Measurements from ENCODE around the gene LCOR. TPM values are rescaled to one million over a fixed set of nuclear protein-coding genes. Genes with fewer than 3 reads are reported as not detected.
"Not testable (repeated sequence)": the region's sequence is repeated elsewhere in the genome, so short reads cannot be mapped to it uniquely, and the experiment has no call there.

LCOR gene
- 110 TPM for total RNA-seq

DNA sequence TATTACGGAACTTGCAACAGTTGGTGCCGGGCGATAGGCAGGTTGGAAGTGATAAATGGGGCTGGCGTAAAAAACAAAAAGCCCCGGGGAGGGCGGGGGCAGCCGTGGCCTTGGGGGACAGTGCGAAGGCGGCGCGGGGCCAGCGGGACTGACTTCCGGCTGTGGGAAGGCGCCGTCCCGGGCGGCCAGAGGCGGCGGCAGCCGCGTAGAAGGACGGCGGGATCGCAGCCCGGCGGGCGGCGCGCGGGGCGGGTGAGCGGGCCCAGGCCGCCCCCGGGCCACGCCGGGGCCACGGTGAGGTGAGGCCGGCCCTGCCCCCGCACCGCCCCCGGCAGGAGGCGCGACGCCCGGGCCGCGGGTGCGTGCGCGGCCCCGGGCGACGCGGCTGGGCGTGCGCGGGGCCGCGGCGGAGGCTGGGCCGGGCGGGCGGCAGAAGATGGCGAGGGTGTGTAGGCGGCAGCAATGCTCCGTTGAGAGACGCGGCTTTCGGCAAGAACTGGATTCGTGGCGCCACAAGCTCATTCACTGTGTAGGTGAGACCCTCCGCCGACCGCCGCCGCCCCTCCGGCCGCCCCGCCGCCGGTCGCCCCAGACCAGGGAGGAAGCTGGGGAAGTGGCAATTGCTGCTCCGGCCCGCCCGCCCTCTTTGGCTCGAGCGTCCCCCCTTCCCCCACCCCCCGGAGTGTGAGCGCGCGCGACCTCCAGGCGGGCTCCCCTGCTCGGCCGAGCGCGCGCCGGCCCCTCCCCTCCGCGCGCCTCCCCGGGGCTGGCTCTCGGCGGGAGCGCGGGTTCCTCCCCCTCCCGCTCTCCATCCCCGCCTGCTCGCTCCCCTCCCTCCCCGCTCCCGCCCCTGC lies at the start of gene LCOR:
Gene LCOR, plus strand, starts transcription at position 432 of the 854 bp plus-strand sequence. CDS start 116,760 bp downstream, outside the sequence.
- DNase-seq: peak; percentile 76

GRCh38 chr10:96784253-96784652 lies 47.8 kb upstream of the LCOR start:
- DNase-seq: no peak

- DNase-seq: no peak
Observed at GRCh38 chr10:96789571-96790108, 42.5 kb upstream of the LCOR start.

- no peak for DNase-seq
Observed at GRCh38 chr10:96791902-96792301, 40.2 kb upstream of the LCOR start.

- DNase-seq: no peak
Observed at GRCh38 chr10:96794836-96795733, 37.0 kb upstream of the LCOR start.

- no peak for DNase-seq
Observed at GRCh38 chr10:96797485-96797884, 34.6 kb upstream of the LCOR start.

DNA sequence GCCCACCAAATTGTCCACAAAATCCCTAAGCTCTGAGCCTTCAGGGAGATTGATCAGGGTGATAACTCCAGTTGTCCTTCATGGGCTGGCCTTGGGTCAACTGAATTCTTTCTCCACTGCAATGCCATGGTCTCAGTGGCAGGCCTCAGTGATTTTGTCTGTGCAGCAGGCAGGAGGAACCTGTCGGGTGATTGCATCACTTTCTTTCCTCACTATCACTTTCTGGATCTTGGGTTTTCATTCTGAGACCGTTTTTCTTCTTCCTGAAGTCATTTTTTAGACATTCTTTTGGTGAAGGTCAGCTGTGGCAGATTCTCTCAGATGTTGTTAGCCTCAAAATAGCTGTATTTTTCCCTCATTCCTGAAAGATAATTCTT lies 28.8 kb upstream of the LCOR start:
- DNase-seq: no peak

- DNase-seq: no peak
Observed at GRCh38 chr10:96814264-96814663, 17.8 kb upstream of the LCOR start.

GRCh38 chr10:96818971-96819370 lies 13.1 kb upstream of the LCOR start:
- DNase-seq: not testable (repeated sequence)

DNA sequence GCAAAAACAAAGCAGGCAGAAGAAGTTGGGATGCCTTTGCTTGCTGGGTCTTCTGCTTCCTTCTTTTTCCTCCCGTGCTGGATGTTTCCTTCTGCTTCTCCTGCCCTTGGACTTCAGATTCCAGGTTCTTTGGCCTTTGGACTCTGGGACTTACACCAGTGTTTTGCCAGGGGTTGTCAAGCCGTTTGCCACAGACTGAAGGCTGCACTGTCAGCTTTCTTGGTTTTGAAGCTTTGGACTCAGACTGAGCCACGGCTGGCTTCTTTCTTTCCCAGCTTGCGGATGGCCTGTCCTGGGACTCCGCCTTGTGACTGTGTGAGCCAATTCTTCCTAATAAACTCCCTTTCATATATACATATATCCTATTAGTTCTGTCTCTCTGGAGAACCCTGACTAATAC lies 11.3 kb upstream of the LCOR start:
- DNase-seq: no peak

DNA sequence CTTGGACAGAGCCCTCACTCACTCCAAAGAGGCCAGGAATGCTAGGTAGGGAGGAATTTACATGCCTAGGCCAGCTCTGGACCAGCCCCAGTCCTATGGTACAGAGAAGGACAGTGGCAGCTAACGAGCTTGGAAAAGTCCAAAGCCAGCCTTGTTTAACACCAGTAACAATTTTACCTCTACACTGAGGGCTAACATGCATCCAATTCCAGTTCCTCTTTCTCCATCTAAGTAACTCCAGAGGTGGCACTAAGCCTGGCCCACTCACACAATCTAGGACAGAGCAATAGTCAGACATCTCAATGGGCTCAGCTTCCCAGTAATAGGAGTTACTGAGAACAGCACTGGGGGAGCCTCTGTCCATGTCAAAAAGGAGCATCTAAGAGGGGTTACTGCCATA lies 5.7 kb upstream of the LCOR start:
- no peak for DNase-seq

GRCh38 chr10:96828609-96829008 lies 3.5 kb upstream of the LCOR start:
- no peak for DNase-seq

DNA sequence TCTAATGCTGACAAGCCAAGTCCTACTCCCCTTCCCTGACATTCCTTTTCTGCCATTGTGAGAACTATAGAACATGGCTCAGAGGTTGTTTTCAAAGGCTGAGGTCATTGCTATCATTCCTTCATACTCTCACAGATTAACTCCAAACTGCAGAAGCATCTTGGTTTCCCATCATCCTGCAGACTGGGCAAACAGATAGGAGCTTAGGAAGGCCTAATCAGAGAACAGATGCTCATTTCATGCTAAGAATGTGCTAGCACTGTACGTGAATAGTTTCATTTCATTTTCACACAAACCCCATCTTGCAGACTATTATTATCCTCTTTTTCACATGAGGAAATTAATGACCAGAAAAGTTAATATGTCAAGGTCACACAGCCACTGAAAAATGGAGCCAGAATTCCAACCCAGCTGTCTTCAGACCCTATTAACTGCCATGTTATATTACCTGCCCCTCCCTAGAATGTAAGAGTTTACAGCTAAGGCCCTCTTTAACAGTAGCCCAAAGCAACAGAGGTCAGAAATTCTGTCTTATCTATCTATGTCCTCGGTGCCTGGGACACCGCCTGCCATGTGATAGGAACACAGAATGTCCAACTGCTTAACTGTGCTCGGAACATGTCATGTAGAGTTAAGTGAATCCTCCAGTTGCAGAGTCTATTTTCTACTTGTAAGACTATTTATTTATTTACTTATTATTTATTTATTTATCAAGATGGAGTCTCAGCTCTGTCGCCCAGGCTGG lies 2.9 kb upstream of the LCOR start:
- no peak for DNase-seq

DNA sequence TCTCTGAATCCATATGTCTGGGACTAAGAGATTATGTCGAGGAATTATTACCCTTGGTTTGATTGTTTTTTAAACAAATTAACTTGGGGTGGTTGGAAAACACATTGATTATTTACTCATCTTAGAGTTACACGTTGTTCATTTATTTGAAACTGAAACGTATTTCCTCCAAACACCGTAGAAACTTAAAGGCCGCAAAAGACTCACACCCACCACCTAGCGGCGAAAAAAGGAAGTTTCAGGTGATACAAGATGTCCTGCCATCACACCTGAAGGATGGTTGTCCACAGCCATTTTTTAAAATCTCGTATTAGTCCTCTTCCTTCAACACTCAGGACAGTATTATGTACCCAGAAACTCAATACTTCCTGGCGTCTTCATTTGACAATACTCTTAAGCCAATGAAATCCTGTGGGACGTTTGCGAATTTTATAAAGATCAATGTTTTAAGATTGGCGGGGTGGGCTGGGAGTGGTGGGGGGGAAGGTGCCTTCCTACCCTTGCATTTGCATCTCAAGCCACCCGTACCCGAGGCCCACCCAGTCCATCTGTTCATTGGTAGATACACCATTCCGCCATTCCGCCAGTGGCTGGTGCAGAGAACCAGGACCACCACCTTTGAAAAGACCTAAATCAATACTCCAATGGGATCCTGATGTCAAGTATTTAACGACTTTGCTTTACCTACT lies 1.4 kb upstream of the LCOR start:
- DNase-seq: no peak

DNA sequence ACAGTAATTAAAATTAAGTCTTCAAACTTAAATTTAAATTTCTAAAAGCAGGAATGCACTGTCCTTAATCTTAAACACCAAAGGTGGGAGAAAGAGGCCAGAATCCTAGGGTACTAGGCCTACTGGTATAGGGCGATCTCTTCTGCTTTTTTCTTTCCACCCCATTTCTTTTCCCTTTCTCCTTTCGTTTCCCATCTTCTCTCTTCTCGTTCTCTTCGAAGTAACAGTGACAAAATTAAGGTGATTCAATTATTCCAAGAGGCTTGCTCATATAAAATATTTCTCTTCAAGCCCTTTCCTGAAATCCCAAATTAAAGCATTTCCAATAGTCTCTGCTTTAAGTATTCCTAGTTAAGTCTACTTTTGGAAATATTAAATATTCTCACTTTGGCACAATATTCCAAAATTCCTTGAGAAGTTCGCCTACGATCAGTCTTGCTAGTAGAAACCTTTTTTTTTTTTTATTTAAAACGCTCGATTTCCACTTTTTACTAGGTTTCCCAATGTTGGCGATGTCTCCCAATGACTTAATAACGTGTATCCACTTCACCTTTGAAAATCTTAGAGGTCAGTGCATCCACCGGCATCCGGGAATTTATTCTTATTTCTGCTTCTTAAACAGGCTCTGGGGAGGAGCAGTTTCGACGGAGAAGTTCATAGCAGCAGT lies 765 bp upstream of the LCOR start:
- DNase-seq: no peak

- peak; percentile 76 for DNase-seq
Observed at GRCh38 chr10:96832721-96833219, 672 bp downstream of the LCOR start.

DNA sequence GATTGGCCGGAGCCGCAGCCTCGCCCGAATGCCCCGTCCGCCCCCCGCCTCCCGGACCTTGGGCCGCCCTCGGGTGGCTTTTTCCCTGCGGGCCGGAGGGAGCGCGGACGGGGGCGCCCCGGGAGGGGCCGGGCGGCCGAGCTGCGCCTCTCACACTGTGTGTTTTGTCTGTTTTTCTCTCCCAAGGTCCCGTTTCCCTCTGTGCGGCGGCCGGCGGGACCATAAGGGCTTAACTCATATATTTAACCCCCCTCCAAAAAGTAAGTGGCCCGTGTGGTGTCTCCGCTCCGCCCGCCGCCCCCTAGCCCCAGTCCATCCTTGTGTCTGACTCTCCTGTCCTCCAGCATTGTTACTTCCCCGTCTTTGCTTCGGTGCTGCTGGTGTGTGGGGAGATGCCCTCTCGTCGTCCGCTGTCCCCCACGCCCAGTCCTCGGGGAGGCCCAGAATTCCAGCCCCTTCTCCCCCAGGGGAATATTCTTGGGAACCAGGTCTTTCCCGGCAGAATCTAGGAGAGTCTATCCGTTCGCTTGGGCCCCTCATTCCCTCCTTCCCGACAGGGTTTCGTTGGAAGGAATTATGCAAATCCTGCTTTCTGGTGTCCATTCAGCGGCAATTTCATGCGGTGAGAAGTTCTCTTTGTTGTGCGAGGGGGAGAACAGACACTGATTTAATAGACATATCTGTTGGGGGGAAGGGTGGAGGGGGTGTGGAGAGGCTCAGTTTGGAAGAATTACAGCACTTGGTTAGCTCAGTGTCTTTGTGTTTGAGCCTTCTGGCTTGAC lies 1.3 kb downstream of the LCOR start:
- DNase-seq: no peak

GRCh38 chr10:96834120-96834519 lies 2.0 kb downstream of the LCOR start:
- DNase-seq: no peak

DNA sequence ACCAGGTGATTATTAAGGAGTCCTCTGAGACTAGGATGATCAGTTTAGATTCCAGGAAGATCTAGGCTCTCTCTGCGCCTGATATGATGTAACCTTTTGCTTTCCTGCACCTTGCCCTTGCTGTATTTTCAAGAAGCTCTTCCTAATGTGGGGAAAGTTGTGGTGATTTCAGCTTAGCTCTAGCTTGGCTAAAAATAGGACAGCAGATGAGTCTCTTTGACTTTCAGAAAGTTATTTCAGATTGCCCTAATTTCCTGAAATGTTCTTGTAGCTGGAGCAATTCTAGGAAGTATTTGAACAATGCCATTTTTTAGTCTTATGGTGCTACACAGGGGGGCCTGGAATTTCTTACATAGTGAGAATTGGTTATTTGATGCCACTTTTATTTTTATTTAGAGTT lies 3.8 kb downstream of the LCOR start:
- DNase-seq: no peak

GRCh38 chr10:96838529-96838928 lies 6.4 kb downstream of the LCOR start:
- DNase-seq: no peak

Data from occipital lobe (tissue), 2 donors.